Stimulated activated CD4-positive, alpha-beta T cell treated with anti-CD3 and anti-CD28 coated beads, Interleukin-2, amount 100 ng/mL, for 4 hours (primary cell): Measurements from ENCODE around the gene CFAP92.
"Not testable (repeated sequence)": the region's sequence is repeated elsewhere in the genome, so short reads cannot be mapped to it uniquely, and the experiment has no call there.

Experiments
- DNase-seq: peaks from one replicate; pipeline ENCODE4 v3.0.0-alpha.2; 2020; ENCODE audit warnings: low read depth

CFAP92 gene

GRCh38 chr3:128895843-128896697, 97.8 kb downstream of the CFAP92 start:
- no peak for DNase-seq

- DNase-seq: no peak
Measured at GRCh38 chr3:128889139-128889894, 104.6 kb downstream of the CFAP92 start.

GRCh38 chr3:128884992-128885391, 108.9 kb downstream of the CFAP92 start:
- DNase-seq: no peak

- DNase-seq: no peak
Measured at GRCh38 chr3:128882719-128883118, 111.2 kb downstream of the CFAP92 start.

- no peak for DNase-seq
Measured at GRCh38 chr3:128881576-128881975, 112.3 kb downstream of the CFAP92 start.

GRCh38 chr3:128880455-128880854, 113.4 kb downstream of the CFAP92 start:
- not testable (repeated sequence) for DNase-seq

GRCh38 chr3:128879991-128880390, 113.9 kb downstream of the CFAP92 start:
- DNase-seq: no peak

GRCh38 chr3:128879125-128879969, 114.5 kb downstream of the CFAP92 start, which contains the start of gene ACAD9:
Gene ACAD9 (plus strand): TSS chr3:128879620. CDS start chr3:128879692, 72 bp downstream.
- peak; percentile 95 for DNase-seq

- no peak for DNase-seq
Measured at GRCh38 chr3:128878556-128879124, 115.2 kb downstream of the CFAP92 start.

- DNase-seq: no peak
Measured at GRCh38 chr3:128878011-128878457, 115.8 kb downstream of the CFAP92 start.

GRCh38 chr3:128875556-128876120, 118.2 kb downstream of the CFAP92 start:
- peak; percentile 64 for DNase-seq

GRCh38 chr3:128874481-128875180, 119.2 kb downstream of the CFAP92 start:
- DNase-seq: no peak

- no peak for DNase-seq
Measured at GRCh38 chr3:128873244-128874022, 120.4 kb downstream of the CFAP92 start.

GRCh38 chr3:128872744-128873143, 121.1 kb downstream of the CFAP92 start:
- DNase-seq: no peak

GRCh38 chr3:128872282-128872681, 121.6 kb downstream of the CFAP92 start:
- DNase-seq: no peak

GRCh38 chr3:128870347-128870746, 123.5 kb downstream of the CFAP92 start:
- DNase-seq: no peak

- DNase-seq: no peak
Measured at GRCh38 chr3:128867200-128868125, 126.4 kb downstream of the CFAP92 start.
